Astrocyte (in vitro differentiated cells and primary cell): ENCODE measurements around the gene PRSS12.

Source experiments
- EZH2 ChIP-seq: IDR thresholded peaks from 2 replicates; pipeline ENCODE4 v1.6.1; 2012; ENCODE audit warnings: mild to moderate bottlenecking, low read length, inconsistent platforms; ENCODE audit not compliant: insufficient read depth
- TF ChIP-seq, protein P1 (sequence below): IDR thresholded peaks from 2 replicates; pipeline ENCODE4 v1.5.1; 2011; ENCODE audit warnings: low read depth, mild to moderate bottlenecking, inconsistent platforms, low read length, moderate library complexity; ENCODE audit not compliant: insufficient read depth

DNA sequence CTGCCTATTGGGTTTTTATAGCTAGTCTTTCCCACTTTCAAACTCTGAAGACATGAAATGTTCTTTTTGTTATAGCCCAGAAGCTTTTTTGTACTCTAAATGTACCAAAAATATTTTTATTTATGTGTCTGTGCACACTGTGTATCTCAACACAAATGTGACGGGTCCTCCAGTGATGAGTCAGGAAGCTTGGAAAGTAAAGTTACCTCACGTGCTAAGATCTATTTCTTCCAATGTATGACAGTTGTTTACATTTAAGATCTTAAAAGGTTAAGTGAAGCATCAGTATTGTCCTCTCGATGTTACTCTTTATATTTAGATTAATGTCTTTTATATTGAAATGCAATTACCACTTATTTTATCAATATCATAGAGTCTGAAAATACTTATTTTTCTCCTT lies 29.1 kb upstream of the PRSS12 start:
- TF ChIP-seq, protein P1, sequence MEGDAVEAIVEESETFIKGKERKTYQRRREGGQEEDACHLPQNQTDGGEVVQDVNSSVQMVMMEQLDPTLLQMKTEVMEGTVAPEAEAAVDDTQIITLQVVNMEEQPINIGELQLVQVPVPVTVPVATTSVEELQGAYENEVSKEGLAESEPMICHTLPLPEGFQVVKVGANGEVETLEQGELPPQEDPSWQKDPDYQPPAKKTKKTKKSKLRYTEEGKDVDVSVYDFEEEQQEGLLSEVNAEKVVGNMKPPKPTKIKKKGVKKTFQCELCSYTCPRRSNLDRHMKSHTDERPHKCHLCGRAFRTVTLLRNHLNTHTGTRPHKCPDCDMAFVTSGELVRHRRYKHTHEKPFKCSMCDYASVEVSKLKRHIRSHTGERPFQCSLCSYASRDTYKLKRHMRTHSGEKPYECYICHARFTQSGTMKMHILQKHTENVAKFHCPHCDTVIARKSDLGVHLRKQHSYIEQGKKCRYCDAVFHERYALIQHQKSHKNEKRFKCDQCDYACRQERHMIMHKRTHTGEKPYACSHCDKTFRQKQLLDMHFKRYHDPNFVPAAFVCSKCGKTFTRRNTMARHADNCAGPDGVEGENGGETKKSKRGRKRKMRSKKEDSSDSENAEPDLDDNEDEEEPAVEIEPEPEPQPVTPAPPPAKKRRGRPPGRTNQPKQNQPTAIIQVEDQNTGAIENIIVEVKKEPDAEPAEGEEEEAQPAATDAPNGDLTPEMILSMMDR: no peak
- no peak for TF ChIP-seq EZH2
